Raji (cell line): ENCODE data around the gene UBE2G1.
A peak's percentile ranks its signal among the peaks of the same experiment; 100 is the strongest.

Experiments
- POLR2A ChIP-seq: IDR thresholded peaks from 2 replicates; pipeline ENCODE4 v1.6.1; 2011; ENCODE audit warnings: low read depth, low read length, control low read depth; ENCODE audit not compliant: insufficient read depth

The UBE2G1 gene

DNA sequence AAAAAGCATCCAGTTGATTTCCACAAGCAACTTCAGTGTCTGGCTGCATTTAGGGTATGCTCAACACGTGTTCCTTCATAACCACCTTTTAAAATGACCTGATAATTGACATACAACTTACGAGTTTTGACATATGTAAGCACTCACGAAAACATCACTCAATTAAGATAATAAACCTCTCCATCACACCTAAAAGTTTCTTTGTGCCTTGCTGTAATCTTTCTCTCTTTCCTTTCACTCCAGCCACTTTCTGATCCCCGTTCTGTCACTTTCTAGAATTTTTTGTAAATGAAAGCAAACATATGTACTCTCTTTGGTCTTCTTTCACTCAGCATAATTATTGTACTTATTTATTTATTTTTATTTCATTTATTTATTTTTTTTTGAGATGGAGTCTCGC lies 20.7 kb upstream of the UBE2G1 start:
- TF ChIP-seq POLR2A, result no peak

DNA sequence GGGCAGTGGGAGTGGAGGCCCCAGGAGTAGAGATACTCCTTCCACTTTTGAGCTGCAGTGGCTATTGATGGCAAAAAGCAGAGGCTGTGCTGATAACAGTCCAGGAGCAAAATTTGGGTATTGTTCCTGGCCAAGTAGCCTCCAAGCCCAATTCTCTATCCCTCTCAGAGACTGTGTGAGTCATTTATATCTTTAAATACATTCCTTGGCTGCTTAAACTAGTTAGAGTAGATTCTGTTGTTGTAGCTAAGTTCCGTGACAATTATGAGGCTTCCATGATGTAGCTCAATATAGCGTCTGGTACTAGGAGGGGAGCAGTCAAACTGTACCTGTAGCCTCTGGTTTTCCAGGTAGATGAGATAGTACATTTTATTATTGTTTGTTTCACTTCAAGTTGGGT lies 19.9 kb upstream of the UBE2G1 start:
- TF ChIP-seq POLR2A, result no peak

DNA sequence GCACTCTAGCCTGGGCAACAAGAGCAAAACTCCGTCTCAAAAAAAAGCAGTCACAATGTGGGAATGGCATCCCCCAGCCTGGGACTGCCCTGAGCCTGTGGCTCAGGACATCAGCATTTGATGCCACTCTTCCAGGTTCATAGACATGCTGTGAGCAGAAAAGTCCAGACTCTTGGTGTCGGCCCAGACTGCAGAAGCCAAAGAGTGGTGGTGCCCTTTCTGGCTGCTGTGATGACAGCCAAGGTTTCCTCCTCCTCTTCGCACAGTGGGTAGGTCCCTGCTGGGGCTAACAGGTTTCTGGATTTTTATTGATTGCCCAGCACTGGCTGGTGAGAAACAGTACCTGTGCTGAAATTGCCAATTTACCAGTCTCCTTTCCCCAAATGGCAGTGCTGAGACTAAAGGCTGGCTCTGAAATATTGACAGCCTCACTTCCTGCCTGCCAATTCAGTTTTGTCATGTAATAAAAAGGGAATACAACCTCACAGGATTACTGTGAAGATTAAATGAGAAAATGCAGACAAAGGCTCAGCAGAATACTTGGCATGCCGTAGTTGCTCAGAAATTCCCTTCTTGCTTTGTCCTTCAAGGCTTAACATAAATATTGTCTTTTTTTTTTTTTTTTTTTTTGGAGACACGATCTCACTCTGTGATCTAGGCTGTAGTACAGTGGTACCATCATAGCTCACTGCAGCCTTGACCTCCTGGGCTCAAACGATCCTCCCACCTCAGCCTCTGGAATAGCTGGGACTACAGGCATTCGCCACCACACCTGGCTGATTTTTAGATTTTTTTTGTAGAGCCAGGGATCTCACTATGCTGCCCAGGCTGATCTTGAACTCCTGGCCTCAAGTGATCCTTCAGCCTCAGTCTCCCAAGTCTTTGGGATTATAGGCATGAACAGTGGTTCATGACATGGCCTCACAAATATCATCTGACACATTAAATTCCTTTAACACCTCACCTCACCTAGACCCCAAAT lies 15.5 kb upstream of the UBE2G1 start:
- no peak for TF ChIP-seq POLR2A

DNA sequence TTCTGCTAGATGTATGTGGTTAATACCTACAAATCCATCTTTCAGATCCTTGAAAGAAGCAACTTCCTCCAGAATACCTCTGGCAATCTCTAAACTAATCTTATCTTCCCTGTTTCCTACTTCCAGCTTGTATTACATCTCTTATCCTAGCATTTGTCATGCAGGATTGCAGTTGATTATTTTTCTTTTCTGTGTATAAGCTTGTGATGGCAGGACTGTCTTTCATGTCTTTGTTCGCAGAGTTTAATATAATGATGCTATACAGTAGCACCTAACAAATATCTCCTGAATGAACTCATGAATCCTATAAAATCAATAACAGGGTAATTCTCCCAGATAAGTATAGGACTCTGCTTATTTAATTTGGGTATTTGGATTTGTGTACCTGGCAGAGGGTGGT lies 12.2 kb upstream of the UBE2G1 start:
- no peak for TF ChIP-seq POLR2A

DNA sequence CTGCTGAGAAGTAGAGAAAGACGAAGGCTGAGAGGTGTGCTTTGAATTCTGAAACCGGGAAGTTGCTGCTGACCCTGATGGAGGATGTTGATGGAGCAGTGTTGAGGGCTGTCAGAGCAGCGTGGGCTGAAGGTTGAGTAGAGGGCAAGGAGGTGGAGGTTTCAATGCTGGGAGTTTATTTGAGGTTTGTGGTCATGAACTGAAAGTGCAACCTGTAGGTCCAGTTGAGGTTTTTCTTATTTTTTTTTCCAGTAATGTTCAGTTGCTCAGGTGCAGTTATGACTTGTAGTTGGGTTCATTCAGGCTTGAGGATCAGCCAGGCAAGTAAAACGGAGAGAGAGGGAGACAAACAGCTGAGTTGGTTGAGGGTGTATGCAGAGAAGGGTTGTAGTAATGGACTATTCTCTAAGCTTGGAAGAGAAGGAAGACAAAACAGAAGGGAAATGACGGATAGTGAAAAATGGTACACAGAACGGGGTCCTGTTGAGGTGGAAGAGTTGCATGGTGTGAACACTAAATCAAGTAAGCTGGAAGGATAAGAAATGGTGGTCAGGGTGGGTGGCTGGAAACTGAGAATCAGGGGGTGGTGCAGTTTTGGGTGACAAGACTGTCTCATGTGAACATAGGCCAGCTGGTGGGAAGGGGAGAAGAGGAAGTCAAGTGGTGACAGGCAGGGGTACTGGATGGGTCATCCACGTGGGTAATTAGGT lies 8.7 kb upstream of the UBE2G1 start:
- peak; percentile 63; the same call in 1 of the 2 replicates for TF ChIP-seq POLR2A

DNA sequence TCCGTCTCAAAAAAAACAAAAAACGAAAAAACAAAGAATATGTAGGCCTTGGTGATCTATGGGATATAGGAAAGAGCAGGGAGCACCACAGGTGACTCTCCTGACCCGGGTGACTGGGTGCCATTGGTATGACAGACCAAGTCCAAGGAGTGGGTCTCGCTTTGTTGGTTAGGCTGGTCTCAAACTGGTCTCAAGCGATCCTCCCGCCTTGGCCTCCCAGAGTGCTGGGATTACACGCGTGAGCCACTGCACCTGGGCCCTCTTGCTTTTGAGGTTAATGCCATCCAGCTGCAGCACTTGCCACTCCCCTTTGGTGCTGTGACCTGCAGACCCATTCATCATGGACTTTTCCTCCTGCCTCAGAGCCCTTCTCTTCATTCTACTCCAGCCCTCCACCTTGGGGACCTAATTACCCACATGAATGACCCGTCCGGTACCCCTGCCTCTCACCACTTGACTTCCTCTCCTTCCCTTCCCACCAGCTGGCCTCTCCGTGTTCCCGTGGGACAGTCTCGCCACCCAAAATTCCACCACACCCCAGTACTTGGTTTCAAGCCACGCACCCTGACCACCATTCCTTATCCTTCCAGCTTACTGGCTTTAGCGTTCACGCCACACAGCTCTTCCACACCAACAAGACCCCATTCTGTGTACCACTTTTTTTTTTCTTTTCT lies 3.2 kb upstream of the UBE2G1 start:
- no peak for TF ChIP-seq POLR2A

DNA sequence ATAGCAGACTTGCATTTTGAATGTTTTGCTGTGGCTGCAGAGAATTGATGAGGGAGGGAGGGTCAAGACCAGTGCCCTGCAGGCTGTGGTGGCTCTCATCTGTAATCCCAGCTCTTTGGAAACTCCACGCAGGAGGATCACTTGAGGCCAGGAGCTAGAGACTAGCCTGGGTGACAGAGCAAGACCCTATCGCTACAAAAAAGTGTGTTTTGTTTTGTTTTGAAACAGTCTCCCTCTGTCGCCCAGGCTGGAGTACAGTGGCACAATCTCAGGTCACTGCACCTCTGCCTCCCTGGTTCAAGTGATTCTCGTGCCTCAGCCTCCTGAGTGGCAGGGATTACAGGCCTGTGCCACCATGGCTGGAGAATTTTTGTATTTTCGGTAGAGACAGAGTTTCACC lies 1.9 kb upstream of the UBE2G1 start:
- no peak for TF ChIP-seq POLR2A

DNA sequence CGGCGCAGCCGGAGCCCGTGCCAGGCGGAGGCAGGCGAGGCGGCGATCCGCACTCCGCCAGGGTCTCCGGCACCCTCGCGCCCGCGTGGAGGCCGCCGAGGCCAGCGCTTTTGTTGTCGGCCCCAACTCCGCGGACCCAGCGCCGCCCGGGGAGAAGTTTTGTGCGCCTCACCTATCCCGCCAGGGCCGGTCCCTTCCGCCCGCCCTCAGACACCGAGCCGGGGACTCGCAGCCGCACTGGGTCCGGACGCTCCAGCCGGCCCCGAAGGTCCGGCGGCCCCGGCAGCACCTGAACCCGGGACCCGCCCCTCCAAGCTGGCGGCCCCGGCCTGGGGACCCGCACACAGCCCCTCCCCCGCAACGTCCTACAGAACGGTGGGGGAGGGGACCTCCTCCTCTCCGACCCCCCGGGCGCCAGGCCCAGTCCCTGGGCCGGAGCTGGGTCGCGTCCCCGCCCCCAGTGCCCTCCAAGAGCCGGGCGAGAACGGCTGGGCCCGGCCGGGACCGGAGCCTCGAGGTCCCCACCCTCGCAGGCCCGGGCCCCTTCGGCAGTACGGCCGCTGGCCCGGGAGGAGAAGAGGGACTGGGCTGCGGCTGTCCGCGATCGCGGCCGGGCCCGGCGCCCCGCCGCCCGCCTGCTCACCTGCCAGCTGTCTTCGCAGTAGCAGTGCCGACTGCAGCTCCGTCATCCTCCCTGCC lies 698 bp downstream of the UBE2G1 start:
- TF ChIP-seq POLR2A, result 0 out of 2 replicates have a peak, but pooled peaks have one; percentile 1

DNA sequence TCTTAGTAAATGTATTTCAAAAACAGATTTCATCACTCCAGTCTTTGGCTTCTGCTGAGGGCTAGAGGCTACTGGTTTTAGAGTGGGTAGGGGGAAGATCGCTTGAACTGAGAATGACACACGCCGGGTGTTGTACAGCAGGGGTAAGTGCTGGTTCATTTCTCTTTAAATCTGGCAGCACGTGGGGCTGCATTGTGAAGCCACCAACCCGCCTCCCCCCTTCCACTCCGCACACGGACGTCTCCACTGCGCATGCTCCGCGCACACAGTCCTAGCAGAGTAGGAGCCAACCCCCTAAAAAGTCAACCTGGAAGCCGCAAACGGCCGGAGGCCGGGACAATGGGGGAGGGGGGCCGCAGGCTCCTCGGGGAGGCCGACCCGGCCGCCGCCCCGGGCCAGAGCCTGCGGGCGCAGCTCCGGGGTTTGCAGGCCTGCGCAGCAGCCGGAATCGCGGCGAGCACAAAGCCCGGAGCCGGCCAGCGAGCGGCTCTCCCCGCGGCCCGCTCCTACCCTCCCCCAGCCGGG lies 1.3 kb downstream of the UBE2G1 start:
- peak; percentile 54 for TF ChIP-seq POLR2A

DNA sequence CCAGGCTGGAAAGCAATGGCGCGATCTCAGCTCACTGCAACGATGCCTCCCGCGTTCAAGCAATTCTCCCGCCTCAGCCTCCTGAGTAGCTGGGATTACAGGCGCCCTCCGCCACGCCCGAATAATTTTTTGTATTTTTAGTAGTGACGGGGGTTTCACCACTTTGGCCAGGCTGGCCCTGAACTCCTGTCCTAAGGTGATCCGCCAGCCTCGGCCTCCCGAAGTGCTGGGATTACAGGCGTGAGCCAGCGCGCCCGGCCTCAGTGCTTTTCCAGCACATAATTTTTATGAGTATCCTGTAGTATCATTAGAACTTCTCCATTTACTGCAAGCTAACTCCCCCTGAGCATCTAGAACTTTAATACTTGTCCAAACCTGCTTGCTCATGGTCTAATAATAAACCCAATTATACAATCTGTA lies 1.8 kb downstream of the UBE2G1 start:
- no peak for TF ChIP-seq POLR2A

DNA sequence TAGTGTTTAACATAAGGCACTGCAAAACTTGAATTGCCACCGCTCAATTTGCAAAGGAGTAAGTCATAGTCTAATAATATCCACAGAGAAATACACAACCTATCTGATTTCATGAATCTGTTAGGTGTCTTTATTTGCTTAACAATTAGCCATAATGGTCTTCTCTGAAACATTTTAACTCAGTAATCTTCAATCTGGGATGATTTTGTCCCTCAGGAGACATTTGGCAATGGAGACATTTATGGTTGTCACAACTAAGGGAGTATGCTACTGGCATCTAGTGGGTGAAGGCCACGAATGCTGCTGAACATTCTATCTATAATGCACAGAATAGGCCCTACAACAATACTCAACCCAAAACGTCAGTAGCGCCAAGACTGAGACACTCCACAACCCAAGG lies 4.3 kb downstream of the UBE2G1 start:
- TF ChIP-seq POLR2A, result no peak

DNA sequence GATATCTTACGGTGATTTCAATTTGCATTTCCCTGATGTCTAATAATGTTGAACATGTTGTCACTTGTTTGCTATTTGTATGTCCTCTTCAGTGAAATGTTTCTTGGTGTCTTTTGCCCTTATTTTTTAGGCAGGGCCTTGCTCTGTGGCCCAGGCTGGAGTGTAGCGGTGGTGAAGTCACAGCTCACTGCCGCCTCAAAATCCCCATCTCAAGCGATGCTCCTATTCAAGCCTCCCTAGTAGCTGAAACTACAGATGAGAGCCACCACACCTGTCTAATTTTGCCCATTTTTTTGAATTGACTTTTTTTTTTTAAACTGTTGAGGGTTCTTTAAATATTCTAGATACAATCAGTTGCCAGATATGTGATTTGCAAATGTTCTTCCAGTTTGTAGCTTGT lies 8.3 kb downstream of the UBE2G1 start:
- TF ChIP-seq POLR2A, result no peak

DNA sequence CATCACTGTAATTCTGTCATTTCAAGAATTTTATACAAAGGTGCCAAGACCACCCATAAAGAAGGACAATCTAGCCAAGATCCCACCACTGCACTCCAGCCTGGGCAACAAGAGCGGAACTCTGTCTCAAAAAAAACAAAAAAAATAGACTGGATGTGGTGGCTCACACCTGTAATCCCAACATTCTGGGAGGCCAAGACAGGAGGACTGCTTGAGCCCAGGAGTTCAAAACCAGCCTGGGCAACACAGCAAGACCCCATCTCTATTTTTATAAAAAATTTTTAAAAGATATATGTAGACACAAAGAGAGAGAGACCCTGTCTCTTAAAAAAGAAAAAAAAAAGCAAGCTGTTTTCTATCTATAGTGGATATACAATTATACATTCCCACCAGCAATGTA lies 8.8 kb downstream of the UBE2G1 start:
- TF ChIP-seq POLR2A, result no peak

DNA sequence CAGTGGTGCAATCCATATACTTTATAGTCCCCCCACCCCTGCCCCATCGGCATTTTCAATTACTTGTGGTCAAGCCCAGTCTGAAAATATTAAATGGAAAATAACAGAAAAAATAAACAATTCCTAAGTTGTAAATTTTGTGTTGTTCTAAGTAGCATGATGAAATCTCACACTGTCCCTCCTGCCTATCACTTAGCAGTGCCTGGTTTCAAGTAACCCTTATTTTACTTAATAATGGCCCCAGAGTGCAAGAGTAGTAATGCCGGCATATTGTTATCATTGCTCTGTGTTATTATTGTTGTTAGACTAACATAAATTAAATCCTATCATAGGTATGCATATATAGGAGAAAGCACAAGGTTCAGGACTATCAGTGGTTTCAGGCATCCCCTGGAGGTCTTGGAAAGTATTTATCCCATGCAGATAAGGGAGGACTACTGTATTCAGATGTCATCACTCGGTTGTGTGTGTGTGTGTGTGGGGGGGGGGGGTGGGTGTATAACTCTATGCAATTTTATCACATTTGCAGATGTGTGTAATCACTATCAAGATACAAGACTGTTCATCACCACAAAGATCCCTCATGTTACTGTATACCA lies 9.3 kb downstream of the UBE2G1 start:
- no peak for TF ChIP-seq POLR2A
